GM19397 (cell line): Measurements from ENCODE around the gene SLC9A8.

Experiments used
- ATAC-seq: cut with Tn5 transposase; IDR thresholded peaks from one replicate; pipeline ENCODE4 v1.9.1; 2021; ENCODE audit warnings: mild to moderate bottlenecking, moderate library complexity; ENCODE audit not compliant: unreplicated experiment

SLC9A8 gene

GRCh38 chr20:49913399-49914047, 100.9 kb downstream of the SLC9A8 start:
- no peak for ATAC-seq

DNA sequence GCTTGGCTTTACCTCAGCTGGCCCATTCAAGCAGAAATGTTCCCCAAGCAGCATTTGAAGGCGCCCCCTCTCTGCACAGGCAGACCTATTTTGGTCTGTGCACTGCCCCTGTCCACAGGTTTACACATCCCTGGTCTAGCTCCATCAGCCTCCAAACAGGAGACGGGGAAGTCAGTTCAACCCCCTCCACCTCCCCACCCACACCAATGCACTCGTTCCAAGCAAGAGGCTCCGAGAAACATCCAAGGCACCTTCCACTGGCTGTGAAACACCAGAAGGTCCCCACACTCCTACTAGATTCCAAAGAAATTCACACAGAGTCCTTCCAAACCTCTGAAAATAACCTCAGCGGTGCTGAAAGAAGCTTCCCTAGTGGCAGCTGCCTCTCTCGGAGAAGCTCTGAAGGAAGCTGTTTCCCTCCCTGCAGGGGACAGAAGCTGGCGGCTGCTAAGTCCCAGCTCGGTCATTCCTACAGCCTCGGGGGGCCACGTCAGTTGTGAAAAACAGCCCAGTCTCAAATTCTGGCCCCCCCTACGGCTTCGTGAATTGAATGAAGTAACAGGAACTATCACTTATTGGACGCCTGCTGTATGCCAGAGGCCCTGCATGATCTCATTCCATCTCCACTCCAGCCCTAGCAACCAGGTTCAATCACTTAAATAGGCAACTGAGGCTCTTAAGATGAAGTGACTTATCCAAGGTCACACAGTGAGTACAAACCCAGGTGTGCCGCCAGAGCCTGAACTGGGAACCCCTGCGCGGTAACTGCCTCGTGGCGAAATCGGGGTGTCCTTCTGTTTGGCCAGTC, 101.9 kb downstream of the SLC9A8 start:
- ATAC-seq, result no peak

GRCh38 chr20:49915118-49915379, 102.4 kb downstream of the SLC9A8 start:
- peak; percentile 15 for ATAC-seq

DNA sequence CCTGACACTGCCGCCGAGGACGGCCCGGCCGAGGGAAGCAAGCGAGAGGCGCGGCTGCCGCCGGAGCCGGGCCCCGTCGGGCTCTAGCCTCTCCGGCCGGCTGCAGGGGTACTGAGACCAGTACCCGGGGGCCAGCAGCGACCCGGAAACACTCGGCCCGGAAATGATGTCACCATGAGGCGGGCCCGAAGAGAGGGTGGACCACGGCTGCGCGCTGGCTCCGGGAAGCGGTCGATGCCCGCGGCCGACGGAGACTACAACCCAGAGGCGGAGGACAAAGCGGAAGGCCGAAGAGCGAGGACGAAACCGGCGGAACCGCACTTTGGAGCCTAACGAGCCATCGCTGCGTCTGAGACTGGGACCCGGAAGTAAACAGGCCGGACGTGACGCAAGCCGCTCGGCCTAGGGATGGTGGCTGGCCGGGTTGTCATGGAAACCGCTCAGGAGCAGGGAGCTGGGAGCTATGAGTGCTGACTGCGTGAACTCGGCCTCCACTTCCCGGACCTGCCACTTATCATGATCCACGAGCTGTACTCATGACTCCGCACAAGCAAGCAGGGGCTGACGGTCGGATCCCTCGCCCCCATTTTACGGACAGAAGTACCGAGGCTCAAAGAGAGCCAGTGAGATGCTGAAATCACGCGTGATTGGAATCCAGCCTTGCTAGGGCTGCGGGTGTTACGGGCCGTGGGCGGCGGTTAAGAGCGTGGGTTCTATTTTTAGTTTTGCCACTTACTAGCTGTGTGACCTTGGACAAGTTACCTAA, 102.9 kb downstream of the SLC9A8 start, which contains the start of gene SPATA2:
SPATA2 (minus strand) TSS at position 150 of the 766 bp plus-strand sequence. CDS start 7,039 bp downstream, outside the sequence.
- peak; percentile 85 for ATAC-seq

DNA sequence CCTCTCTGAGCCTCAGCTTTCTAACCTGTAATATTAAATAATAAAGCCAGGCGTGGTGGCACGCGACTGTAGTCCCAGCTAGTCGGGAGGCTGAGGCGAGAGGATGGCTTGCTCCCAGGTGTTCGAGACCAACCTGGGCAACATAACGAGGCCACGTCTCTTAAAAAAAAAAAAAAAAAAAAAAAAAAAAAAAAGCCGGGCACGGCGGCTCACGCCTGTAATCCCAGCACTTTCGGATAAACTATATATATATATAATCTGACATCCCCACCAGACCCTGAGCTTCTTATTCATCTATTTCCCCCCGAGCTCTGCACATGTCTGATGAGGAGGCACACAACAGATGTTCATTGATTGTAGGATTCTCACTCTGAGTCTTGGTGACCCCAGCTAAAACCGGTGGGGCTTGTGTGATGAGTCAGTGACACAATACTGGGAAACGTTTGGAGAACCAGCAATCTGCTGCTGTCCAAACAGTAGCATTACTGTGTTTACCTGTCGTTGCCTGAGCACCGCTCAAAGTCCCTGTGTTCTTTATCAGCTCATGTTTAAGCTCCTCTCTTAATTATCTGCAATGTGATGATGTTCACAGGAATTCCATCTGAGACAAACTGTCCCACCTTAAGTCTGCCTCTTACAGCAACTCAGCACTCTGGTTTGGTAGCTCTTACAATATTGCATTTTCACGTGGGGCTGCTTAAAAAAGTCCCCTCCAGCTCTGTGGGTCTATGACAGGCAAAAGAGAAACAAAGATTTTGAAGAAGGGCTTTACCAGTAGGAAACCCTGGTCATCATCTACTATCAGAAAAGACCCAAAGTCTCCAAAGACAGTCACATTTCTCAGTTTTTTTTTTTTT, 103.7 kb downstream of the SLC9A8 start:
- ATAC-seq, result no peak

- ATAC-seq, result no peak
Measured at GRCh38 chr20:49918446-49918845, 105.8 kb downstream of the SLC9A8 start.

GRCh38 chr20:49919009-49919408, 106.4 kb downstream of the SLC9A8 start:
- ATAC-seq, result no peak

- ATAC-seq, result no peak
Measured at GRCh38 chr20:49919461-49919860, 106.8 kb downstream of the SLC9A8 start.

DNA sequence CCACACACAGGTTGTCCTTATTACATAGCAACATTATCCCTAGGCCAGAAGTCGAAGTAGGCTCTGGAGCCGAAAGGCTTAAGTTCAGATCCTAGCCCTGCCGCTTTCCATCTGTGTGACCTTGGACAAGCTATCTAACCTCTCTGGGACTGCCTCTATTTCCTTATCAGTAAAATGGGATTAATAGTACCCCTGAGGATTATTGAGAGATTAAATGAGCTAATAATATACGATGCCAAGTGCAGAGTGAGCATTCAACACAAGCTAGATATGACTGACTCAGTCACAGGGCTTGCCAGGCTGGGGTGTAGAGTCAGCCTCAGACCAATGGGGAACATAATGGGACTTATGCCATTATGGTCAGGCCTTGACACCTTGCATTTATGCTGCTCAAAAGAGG, 111.6 kb downstream of the SLC9A8 start:
- no peak for ATAC-seq

GRCh38 chr20:49925901-49926454, 113.3 kb downstream of the SLC9A8 start:
- no peak for ATAC-seq

- ATAC-seq, result no peak
Measured at GRCh38 chr20:49928411-49929141, 115.9 kb downstream of the SLC9A8 start.

DNA sequence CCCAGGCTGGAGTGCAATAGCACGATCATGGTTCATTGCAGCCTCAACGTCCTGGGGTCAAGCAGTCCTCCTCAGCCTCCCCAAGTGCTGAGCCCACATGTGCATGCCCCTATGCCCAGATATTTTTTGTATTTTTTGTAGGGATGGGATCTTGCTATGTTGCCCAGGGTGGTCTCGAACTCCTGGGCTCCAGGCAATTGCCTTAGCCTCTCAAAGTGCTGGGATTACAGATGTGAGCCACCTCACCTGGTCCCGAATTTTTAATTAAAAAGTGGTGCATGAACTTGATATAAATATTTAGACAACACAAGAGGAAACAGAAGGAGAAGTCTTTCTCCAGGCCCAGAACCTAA, 116.5 kb downstream of the SLC9A8 start:
- no peak for ATAC-seq

DNA sequence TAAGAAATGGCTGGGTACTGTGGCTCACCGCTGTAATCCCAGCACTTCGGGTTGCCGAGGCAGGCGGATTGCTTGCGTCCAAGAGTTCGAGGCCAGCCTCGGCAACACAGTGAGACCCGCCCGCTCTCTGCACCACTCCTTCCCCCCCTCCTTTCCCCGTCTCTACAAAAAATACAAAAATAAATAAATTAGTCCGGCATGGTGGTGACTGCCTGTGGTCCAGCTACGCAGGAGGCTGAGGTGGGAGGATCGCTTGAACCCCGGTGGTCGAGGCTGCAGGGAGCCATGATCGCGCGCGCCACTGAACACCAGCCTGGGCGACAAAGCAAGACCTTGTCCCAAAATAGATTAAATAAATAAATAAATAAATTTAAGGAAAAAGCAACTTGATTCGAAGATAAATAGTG, 123.1 kb downstream of the SLC9A8 start:
- no peak for ATAC-seq

DNA sequence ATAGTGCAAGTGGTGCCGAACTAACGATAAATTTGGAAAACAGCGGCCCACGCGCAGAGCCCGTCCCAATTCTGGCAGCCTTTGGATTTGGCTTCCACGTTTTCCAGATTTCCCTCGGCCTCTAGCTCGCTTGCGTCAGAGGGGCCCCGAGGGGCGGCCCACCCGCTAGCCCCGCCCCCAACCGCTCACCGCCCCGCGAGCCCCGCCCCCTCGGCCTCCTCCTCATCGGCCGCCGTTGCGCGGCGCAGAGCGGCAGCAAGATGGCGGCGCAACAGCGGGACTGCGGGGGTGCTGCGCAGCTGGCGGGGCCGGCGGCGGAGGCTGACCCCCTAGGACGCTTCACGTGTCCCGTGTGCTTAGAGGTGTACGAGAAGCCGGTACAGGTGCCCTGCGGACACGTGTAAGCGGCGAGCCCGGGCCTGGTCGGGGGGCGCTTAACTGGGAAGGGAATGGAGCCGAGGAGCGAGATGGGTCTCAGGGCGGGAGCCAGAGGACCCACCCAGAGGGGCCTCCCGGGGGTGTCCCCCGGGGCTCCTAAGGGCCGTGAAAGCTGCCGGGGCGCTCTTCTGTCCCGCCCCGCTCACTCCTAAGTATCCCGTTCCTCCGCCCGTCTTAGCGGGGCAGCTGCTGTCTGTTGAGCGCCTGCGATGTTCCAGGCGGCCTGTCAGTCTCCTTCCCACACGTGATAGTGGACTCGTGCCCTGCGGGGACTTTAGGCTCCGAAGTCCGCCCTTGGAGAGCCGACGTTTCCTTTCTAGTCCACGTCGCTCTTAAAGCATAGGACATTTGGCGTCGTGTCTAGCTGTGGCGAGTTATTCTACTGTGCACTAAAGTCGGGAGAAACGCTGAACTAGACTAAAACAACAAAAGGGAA, 123.8 kb downstream of the SLC9A8 start, which contains the start of gene RNF114:
RNF114 (plus strand) TSS at position 245 of the 874 bp plus-strand sequence; CDS start at position 261, 16 bp downstream.
- ATAC-seq, result peak; percentile 73

DNA sequence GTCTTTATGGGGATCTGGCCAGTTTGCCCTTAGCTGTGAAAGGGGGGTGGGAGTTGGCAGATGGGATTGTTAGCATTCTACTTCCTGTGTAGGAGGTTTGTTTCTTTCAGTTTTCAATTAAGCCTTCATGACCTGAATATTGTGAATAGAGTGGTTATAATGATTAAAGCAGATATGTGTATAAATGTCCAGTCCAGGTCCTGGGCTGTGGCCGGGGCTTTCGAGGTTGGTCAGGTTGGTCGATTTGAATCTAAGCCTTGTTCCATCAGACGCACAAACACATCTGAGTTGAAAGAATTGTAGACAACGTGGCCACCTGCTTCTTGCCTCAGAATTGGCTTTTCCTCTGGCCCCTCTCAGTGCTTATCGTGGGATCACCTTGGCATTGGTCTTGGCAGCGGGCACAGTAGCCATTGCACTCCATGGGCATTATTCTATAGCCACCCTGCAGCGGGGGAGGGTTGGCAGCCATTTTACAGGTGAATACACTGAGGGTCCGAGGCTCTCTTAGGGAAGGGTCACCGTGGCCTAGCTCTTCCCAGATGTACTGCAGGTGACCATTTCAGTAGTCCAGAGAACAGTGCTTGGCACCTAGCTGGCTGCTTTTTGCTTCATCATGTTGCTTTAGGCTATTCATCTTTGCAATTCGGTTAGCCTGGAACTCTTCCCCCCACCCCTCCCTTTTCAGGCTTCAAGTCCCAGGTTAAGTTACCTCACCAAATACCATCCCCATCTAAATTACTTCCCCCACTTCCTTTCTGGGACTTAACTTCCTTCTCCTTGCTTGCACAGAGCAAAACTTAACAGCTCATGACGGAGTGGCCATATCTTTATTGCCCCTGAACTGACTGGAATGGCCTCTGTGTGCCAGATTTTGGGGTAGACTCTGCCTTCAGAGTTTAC, 124.7 kb downstream of the SLC9A8 start:
- no peak for ATAC-seq

DNA sequence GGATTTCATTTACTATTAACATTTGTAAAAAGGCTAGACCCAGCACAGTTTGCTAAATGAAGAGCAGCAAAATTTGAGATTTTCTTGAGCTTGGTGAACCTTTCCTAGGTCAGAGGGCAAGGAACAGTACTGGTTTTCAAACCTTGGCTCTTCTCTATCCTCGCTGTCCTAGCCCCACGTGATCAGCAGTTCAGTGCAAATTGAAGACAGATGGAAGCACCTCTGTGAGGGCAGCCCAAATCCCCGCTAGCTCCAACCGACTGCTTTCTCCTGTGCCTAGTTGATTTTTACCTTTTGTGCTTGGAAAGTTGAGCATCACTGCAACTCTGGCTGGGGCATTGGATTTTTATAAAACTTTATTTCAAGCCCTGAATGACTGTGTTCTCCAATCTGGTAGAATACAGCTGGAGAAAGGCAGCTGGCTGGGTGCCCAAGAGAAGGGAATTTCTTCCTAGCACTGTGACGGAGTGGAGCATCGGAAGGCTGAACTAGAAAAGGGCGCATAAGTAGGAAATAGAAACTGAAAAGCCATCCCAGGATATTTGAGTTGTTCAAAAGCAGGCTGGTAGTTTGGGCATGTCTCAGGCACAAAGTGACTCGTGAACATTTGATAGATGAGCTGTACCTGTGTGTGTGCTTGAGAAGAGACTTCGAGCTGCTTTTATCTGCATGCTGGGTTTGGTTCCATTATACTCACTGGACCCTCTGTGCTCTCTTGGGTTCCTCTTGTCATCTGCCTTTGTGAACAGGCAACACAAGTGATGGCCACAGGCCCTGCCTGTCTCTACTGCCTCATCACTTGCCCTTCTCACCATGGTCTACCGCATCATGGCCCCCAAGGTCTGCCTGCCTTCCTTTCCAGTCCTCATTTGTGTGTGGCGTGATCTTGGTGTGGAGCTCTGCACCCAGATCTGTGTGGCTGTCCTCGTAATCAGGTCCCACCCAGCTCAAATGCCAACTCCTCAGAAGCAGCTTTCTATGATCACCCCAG, 125.8 kb downstream of the SLC9A8 start:
- ATAC-seq, result no peak

DNA sequence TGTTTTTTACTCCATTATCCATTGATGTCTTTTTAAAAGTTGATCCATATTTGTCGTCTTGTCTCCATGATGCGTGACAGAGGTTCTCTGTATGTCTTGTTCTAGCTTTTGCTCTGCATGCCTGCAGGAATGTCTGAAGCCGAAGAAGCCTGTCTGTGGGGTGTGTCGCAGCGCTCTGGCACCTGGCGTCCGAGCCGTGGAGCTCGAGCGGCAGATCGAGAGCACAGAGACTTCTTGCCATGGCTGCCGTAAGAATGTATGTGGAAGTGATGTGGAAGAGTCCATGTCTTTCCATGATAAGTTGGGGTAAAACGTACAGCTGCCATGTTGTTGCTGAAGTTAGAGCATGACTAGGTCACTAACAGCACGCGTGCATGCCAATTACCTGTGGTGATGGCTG, 128.8 kb downstream of the SLC9A8 start:
- ATAC-seq, result no peak
